Stimulated activated CD4-positive, alpha-beta T cell treated with anti-CD3 and anti-CD28 coated beads, Interleukin-4, amount 100 ng/mL, for 48 hours (primary cell): ENCODE measurements around the gene FAM149A.

Experiments used
- DNase-seq, 2 donors: peaks; one replicate each; pipeline ENCODE4 v3.0.0-alpha.2; 2020; ENCODE audit warnings: low read depth in 2 of 2

The FAM149A gene

DNA sequence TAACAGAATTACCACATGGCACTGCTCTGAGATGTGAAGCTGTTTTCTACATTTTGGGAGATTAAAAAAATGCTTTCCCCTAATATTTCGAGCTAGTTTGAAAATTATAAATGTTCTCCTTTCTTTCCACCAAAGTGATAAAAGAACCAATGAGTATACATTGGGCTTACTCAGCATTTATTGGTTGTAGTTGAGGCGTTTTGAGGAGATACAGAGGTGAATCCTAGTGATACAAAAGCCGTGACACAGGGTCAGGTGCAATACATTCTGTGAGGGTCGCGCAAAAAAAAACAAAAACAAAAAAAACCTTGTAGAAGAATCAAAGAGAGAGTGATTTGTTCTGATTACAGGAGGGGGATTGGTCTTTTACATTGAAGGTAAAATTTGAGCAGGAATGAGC, 54.5 kb downstream of the FAM149A start:
- DNase-seq, result no peak

GRCh38 chr4:186159613-186160012, 55.1 kb downstream of the FAM149A start:
- DNase-seq, result no peak

DNA sequence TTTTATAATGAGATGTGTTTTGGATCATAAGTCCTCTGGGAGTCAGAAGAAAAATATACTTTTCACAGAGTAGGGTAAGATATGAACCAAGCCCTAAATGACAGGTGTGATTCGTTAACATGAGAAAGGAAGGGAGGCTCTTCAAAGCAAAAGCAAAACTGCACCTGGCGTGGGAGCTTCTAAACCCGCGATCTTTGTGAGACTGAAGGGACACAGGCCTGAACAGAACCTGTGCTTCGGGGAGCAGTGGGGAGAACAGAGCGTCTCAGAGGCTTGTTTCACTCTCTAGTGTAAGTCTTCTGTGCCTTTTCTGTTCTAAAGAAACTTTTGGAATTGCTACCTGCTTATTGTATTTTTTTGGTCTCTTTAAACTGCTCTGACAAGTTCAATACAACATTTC, 56.6 kb downstream of the FAM149A start:
- no peak for DNase-seq

- no peak for DNase-seq
Observed at GRCh38 chr4:186166852-186167512, 62.5 kb downstream of the FAM149A start.

- no peak for DNase-seq
Observed at GRCh38 chr4:186167605-186168004, 63.1 kb downstream of the FAM149A start.

- no peak for DNase-seq
Observed at GRCh38 chr4:186168750-186169149, 64.2 kb downstream of the FAM149A start.

- DNase-seq, result no peak
Observed at GRCh38 chr4:186169333-186169944, 64.9 kb downstream of the FAM149A start.

DNA sequence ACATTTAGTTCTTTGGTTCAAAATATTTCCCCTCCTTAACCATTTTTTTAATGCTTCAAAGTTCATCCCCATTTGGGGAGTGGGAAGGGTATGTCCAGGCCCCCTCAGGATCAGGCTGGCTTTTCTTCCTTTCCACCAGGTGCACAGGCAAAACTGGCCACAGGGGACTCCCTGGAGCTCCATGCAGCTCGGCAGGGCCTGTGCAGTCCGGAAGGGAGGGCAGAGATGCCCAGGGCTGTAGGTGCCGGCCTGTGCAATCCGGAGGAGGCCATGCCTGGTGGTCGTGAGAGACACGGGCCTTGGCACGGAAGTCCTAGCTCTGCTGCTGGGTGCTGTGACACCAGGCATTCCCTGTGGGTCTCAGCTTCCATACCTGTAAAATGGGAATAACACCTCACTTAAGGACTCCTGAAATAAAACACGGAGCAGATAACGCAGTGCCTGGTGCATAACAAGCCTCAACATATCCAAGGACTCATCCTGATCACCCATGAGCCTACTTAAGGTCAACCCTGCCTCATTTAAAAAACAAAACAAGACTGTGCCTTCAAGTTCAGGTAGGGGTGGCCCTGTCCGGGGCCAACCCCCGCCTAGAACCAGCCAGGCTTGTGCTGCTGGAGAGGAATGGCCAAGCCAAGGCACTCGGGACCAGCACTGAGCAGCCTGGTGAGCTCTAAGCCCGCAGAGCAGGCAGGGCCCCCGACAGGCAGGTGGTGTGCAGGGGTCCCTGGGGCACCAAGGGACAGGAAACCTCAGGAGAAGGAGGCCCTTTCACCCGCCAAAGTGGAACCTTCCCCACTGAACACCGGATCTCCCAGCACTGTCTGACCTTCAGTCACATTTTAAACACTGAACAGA, 65.7 kb downstream of the FAM149A start:
- DNase-seq, result no peak

DNA sequence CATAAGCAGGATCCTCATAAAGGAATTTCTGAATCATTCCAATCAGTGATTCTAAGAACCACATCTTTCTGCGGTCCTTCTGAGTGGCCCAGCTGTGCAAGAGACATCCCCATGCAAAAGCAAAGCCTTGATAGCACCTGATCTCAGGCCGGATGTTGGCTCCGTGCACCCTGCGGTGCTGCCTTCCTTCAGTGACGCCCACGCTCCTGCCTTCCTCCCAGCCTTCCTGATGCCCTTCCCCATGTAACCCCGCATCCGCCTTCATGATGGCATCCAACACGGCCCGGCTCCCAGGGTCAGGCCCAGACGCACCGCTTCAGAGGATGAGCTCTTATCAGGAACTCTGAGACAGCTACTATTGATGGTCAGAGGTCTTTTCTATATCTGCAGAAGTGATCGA, 66.5 kb downstream of the FAM149A start:
- DNase-seq, result no peak

DNA sequence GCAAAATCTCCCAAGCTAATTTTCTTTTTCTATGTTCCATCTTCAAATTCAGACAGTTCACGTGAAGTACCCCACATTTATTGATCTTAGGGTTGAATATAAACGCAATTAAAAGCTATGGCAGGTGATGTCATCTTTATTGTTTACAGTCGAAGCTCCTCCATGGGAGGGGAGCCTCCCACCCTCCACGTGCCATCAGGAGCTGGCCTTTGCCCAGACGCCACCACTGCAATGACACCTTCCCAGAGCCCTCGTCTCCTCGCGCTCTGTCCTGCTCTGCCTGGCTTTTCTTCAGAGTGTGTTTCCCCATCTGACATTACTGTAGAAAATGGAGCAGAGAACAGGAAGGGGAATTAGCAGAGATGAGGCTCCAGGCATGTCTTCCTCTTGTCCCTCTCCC, 68.0 kb downstream of the FAM149A start:
- no peak for DNase-seq

- DNase-seq, result no peak
Observed at GRCh38 chr4:186188107-186188506, 83.6 kb downstream of the FAM149A start.

DNA sequence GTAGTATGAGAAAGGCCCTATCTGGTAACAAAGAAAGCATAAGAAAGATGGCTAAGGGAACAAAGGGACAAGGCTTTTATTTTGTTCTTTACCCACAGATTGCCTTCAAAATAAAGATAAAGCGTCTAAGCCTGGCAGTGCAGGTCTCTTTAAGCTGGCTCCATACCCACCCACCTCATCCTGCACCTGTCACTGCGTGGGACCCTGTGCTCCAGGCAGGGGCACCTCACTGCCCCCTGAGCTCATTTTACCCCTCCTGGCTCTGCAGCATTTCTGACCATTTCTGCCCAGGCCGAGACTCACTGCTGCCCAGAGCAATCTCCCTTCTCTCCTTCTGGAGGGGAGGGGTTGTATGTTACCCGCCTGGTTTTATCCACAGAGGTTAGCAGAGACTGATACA, 85.2 kb downstream of the FAM149A start:
- no peak for DNase-seq

GRCh38 chr4:186190581-186191199, 86.2 kb downstream of the FAM149A start:
- peak in 1 of 2 donors; percentile 32 for DNase-seq

- DNase-seq, result peak; percentile 76 to 84
Observed at GRCh38 chr4:186191200-186192065, 86.9 kb downstream of the FAM149A start, which contains the start of gene CYP4V2. Gene CYP4V2 (plus strand): TSS chr4:186191567. CDS start chr4:186191824, 257 bp downstream.

DNA sequence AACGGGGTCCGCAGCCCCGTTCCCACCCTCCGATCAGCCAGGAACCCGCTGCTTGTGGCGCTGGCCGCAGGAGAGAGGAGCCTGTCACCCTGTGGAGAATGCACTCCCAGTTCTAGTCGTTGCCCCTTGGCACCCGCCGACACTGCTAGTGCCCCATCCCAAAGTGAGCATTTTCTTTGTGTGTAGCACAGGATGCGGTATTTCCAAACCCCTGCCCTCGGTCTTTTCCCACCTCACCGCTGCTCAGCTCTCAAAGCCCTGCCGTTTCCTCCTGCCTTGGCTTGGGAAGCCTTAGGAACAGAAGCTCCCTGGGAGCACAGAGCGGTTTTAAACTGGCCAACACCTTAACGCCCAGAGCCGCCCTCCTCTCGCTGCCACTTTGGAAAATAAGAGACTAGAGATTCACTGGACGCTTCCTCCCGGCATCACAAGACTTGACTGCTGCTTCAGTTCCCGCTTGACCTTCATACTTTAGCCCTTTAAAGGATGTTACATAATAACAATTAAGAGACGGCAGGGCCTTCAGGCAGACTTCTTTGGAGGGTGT, 87.6 kb downstream of the FAM149A start:
- DNase-seq, result peak in 1 of 2 donors; percentile 21

DNA sequence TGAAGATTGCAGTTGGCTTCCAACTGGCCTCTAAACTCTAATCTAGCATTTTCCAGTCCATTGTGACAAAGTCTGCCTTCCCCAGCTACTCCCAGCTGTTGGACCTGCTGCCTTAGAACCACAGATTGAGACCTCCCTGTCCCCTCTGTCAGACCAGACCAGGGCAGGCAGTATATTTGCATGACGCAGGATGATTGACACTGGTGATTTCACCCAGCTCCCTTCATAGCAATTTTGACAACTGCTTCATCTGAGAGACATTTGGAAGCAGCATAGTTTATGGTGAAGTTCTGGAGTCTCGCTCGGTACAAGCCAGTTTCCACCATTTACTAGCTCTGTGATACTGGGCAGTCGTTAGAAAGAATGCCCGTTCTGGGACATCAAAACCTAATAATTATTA, 89.3 kb downstream of the FAM149A start:
- no peak for DNase-seq

DNA sequence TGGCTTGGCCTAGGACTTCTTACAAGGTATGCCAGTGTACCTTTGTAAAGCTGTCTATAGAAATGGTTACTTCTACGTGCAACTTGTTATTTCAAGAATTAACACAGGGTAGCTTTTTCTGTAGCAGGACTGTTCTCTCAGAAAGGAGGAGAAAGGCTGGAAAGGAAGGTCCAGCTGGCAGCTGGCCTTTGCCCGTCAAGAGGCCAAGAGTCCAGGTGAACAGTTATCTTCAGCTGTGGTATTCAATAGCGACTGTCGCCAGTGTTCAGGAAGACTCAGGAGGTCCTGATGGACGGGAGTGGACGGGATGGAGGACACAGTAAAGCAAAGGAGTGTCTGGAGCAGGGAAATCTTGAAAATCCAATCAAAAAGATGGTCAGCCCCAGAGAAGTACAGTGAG, 91.6 kb downstream of the FAM149A start:
- DNase-seq, result no peak

GRCh38 chr4:186200516-186200915, 96.0 kb downstream of the FAM149A start:
- no peak for DNase-seq

DNA sequence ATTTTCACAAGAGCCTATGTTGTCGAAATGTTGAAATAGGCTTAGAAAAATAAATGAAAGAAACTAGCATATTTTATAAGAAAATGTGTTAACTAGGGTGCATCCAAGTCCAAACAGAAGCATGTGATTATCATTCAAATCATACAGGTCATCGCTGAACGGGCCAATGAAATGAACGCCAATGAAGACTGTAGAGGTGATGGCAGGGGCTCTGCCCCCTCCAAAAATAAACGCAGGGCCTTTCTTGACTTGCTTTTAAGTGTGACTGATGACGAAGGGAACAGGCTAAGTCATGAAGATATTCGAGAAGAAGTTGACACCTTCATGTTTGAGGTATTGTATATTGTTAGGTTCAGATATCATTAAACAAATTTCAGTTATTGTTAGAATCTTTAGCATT, 96.5 kb downstream of the FAM149A start:
- DNase-seq, result no peak

- peak; percentile 29 to 30 for DNase-seq
Observed at GRCh38 chr4:186201535-186202230, 97.2 kb downstream of the FAM149A start.
